HEK293 (cell line): ENCODE data around the gene HSP90AA1.

Experiments used
- CTCF ChIA-PET: fragments of 350-600 bp; formaldehyde crosslinking; extraction: SDS; loops from one replicate; lab custom pipeline; 2021; ENCODE audit warnings: antibody characterized with exemption; lab: Yijun Ruan, JAX
- POLR2A ChIA-PET: fragments of 300-600 bp; formaldehyde crosslinking; extraction: SDS; loops from one replicate; lab custom pipeline; 2020; ENCODE audit warnings: antibody characterized with exemption, inconsistent platforms; lab: Yijun Ruan, JAX
- H3K27ac ChIP-seq: fragments of 200-500 bp; sonication (Bioruptor generic); 2 replicates; pipeline ENCODE4 v1.5.1; 2014; ENCODE audit warnings: low read depth, low read length, control low read depth, inconsistent platforms; ENCODE audit errors: extremely low read depth
- H3K36me3 ChIP-seq, 2 experiments: fragments of 200-500 bp in 1 of 2; sonication (Bioruptor generic) in 1 of 2; 1 replicate in 1 of 2; 2 replicates in 1 of 2; pipeline ENCODE4 v1.5.1; 2014 to 2017; ENCODE audit warnings: inconsistent platforms in 2 of 2, low read length in 2 of 2; ENCODE audit not compliant: control insufficient read depth in 2 of 2, insufficient read depth in 1 of 2
- H3K4me1 ChIP-seq: fragments of 200-500 bp; sonication (Bioruptor generic); 2 replicates; pipeline ENCODE4 v1.5.1; 2014; ENCODE audit warnings: mild to moderate bottlenecking, low read length, inconsistent platforms; ENCODE audit not compliant: control insufficient read depth, insufficient read depth
- H3K4me3 ChIP-seq: 2 replicates; pipeline ENCODE4 v1.5.1; 2011; ENCODE audit warnings: low read depth, mild to moderate bottlenecking, control low read depth, low read length, moderate library complexity
- H3K9me3 ChIP-seq: fragments of 200-500 bp; sonication (Bioruptor generic); 2 replicates; pipeline ENCODE4 v1.5.1; 2014; ENCODE audit warnings: low read depth, low read length, inconsistent platforms; ENCODE audit not compliant: control insufficient read depth, insufficient read depth
- SCRT1 ChIP-seq: fragments of 450-650 bp; formaldehyde crosslinking; IDR thresholded peaks from 2 replicates; pipeline ENCODE4 v1.5.1; 2016; ENCODE audit warnings: missing biosample characterization, missing genetic modification characterization, borderline replicate concordance
- ZBTB10 ChIP-seq: fragments of 450-650 bp; formaldehyde crosslinking; IDR thresholded peaks from 2 replicates; pipeline ENCODE4 v1.5.1; 2016; ENCODE audit warnings: missing biosample characterization, missing genetic modification characterization
- ZBTB48 ChIP-seq: fragments of 450-650 bp; formaldehyde crosslinking; IDR thresholded peaks from 2 replicates; pipeline ENCODE4 v1.5.1; 2016; ENCODE audit warnings: missing biosample characterization, missing genetic modification characterization
- ZFHX2 ChIP-seq: fragments of 450-650 bp; formaldehyde crosslinking; conservative IDR thresholded peaks from 2 replicates; pipeline ENCODE4 v1.5.1; 2016; ENCODE audit warnings: missing biosample characterization, missing genetic modification characterization
- ZNF157 ChIP-seq: fragments of 450-650 bp; formaldehyde crosslinking; IDR thresholded peaks from 2 replicates; pipeline ENCODE4 v1.5.1; 2016; ENCODE audit warnings: missing biosample characterization, missing genetic modification characterization
- ZNF248 ChIP-seq: fragments of 450-650 bp; formaldehyde crosslinking; IDR thresholded peaks from 2 replicates; pipeline ENCODE4 v1.5.1; 2017; ENCODE audit warnings: missing biosample characterization, missing genetic modification characterization
- ZNF292 ChIP-seq: fragments of 450-650 bp; formaldehyde crosslinking; IDR thresholded peaks from 2 replicates; pipeline ENCODE4 v1.5.1; 2016; ENCODE audit warnings: low read depth, missing biosample characterization, missing genetic modification characterization, borderline replicate concordance
- ZNF366 ChIP-seq: fragments of 450-650 bp; formaldehyde crosslinking; conservative IDR thresholded peaks from 2 replicates; pipeline ENCODE4 v1.5.1; 2016; ENCODE audit warnings: missing biosample characterization, missing genetic modification characterization
- ZNF394 ChIP-seq: fragments of 450-650 bp; formaldehyde crosslinking; IDR thresholded peaks from 2 replicates; pipeline ENCODE4 v1.5.1; 2016; ENCODE audit warnings: missing biosample characterization, missing genetic modification characterization, mild to moderate bottlenecking, moderate library complexity, borderline replicate concordance
- ZNF398 ChIP-seq: fragments of 450-650 bp; formaldehyde crosslinking; IDR thresholded peaks from 2 replicates; pipeline ENCODE4 v1.5.1; 2017; ENCODE audit warnings: missing biosample characterization, missing genetic modification characterization
- ZNF404 ChIP-seq: fragments of 450-650 bp; formaldehyde crosslinking; IDR thresholded peaks from 2 replicates; pipeline ENCODE4 v1.5.1; 2017; ENCODE audit warnings: missing biosample characterization, missing genetic modification characterization
- ZNF426 ChIP-seq: fragments of 450-650 bp; formaldehyde crosslinking; IDR thresholded peaks from 2 replicates; pipeline ENCODE4 v1.5.1; 2017; ENCODE audit warnings: missing biosample characterization, missing genetic modification characterization, mild to moderate bottlenecking, inconsistent platforms, moderate library complexity
- ZNF48 ChIP-seq: fragments of 450-650 bp; formaldehyde crosslinking; IDR thresholded peaks from 2 replicates; pipeline ENCODE4 v1.5.1; 2016; ENCODE audit warnings: missing biosample characterization, missing genetic modification characterization
- ZNF514 ChIP-seq: fragments of 450-650 bp; formaldehyde crosslinking; IDR thresholded peaks from 2 replicates; pipeline ENCODE4 v1.5.1; 2016; ENCODE audit warnings: missing biosample characterization, missing genetic modification characterization
- ZNF521 ChIP-seq: fragments of 450-650 bp; formaldehyde crosslinking; IDR thresholded peaks from 2 replicates; pipeline ENCODE4 v1.5.1; 2017; ENCODE audit warnings: missing biosample characterization, mild to moderate bottlenecking, missing genetic modification characterization
- ZNF548 ChIP-seq: fragments of 450-650 bp; formaldehyde crosslinking; IDR thresholded peaks from 2 replicates; pipeline ENCODE4 v1.5.1; 2016; ENCODE audit warnings: missing biosample characterization, missing genetic modification characterization
- ZNF571 ChIP-seq: fragments of 450-650 bp; formaldehyde crosslinking; IDR thresholded peaks from 2 replicates; pipeline ENCODE4 v1.5.0; 2017; ENCODE audit warnings: missing biosample characterization, missing genetic modification characterization
- ZNF624 ChIP-seq: fragments of 450-650 bp; formaldehyde crosslinking; IDR thresholded peaks from 2 replicates; pipeline ENCODE4 v1.5.1; 2017; ENCODE audit warnings: missing biosample characterization, missing genetic modification characterization
- ZNF660 ChIP-seq: fragments of 450-650 bp; IDR thresholded peaks from 2 replicates; pipeline ENCODE4 v1.5.1; 2018; ENCODE audit warnings: missing biosample characterization, mild to moderate bottlenecking, missing genetic modification characterization
- ZNF670 ChIP-seq: fragments of 450-650 bp; formaldehyde crosslinking; IDR thresholded peaks from 2 replicates; pipeline ENCODE4 v1.5.1; 2016; ENCODE audit warnings: missing biosample characterization, missing genetic modification characterization, low read depth
- ZNF701 ChIP-seq: fragments of 450-650 bp; formaldehyde crosslinking; IDR thresholded peaks from 2 replicates; pipeline ENCODE4 v1.5.1; 2016; ENCODE audit warnings: missing biosample characterization, missing genetic modification characterization
- ZNF76 ChIP-seq: fragments of 450-650 bp; formaldehyde crosslinking; IDR thresholded peaks from 2 replicates; pipeline ENCODE4; 2016; ENCODE audit warnings: low read depth, missing biosample characterization, missing genetic modification characterization, borderline replicate concordance
- ZSCAN16 ChIP-seq: fragments of 450-650 bp; formaldehyde crosslinking; IDR thresholded peaks from 2 replicates; pipeline ENCODE4 v1.5.1; 2016; ENCODE audit warnings: missing biosample characterization, missing genetic modification characterization

Gene HSP90AA1

GRCh38 chr14:102124419-102124818 lies 37.6 kb upstream of the HSP90AA1 start:
- CTCF ChIA-PET, result interaction anchor here (0.6 to 0.7 kb wide), 3 partner anchors 28 to 225 kb away, joined by 3 to 7 read pairs (median 5); no protein-coding TSS in a partner anchor
- POLR2A ChIA-PET, result no interaction called here

GRCh38 chr14:102121567-102121966 lies 34.7 kb upstream of the HSP90AA1 start:
- POLR2A ChIA-PET, result no interaction called here
- Histone ChIP-seq H3K9me3 (no peaks in the 10 kb centered on the region), H3K36me3 (no peaks in the 10 kb centered on the region; a peak in 1 of 3 replicates)
- TF ChIP-seq SCRT1 (tag by site-specific recombination), result no peak
- no peak for TF ChIP-seq ZNF404 (tag by site-specific recombination)
- no peak for TF ChIP-seq ZNF76
- TF ChIP-seq ZNF157 (tag by site-specific recombination), result no peak
- TF ChIP-seq ZNF624, result no peak
- no peak for TF ChIP-seq ZNF548 (tag by site-specific recombination)
- TF ChIP-seq ZBTB48 (tag by site-specific recombination), result no peak
- TF ChIP-seq ZNF571, result no peak
- TF ChIP-seq ZNF670, result no peak
- TF ChIP-seq ZFHX2 (tag by site-specific recombination), result no peak
- no peak for TF ChIP-seq ZNF521
- TF ChIP-seq ZNF514 (tag by site-specific recombination), result no peak
- TF ChIP-seq ZNF48 (tag by site-specific recombination), result no peak
- no peak for TF ChIP-seq ZNF398 (tag by site-specific recombination)
- TF ChIP-seq, all 188 proteins: peak for 0
- CTCF ChIA-PET, result no interaction called here
- Histone ChIP-seq H3K4me3 (no peak overlapping the region), H3K27ac (no peak overlapping the region), H3K4me1 (peaks cover 9% of the 10 kb centered on the region; the same call in 1 of the 2 replicates)

More at GRCh38 chr14:102124419-102124818, 37.6 kb upstream of the HSP90AA1 start:
- Histone ChIP-seq H3K4me3 (no peak overlapping the region), H3K9me3 (no peaks in the 10 kb centered on the region), H3K4me1 (peaks cover 11% of the 10 kb centered on the region; the same call in 1 of the 2 replicates), H3K36me3 (no peaks in the 10 kb centered on the region; a peak in 1 of 3 replicates), H3K27ac (no peak overlapping the region)
- TF ChIP-seq ZNF426 (tag by site-specific recombination) (no peak), ZSCAN16 (tag by site-specific recombination) (no peak), ZBTB10 (tag by site-specific recombination) (no peak), ZNF394 (tag by site-specific recombination) (no peak), ZNF660 (no peak), ZNF366 (tag by site-specific recombination) (no peak), ZNF292 (tag by site-specific recombination) (no peak), ZNF701 (tag by site-specific recombination) (no peak), ZNF248 (no peak)
